Forelimb muscle (tissue), 1 donor: ENCODE data around the gene PIEZO2. TPM values are rescaled to one million over a fixed set of nuclear protein-coding genes. Genes with fewer than 3 reads are reported as not detected.
"Not testable (repeated sequence)": the region's sequence is repeated elsewhere in the genome, so short reads cannot be mapped to it uniquely, and the experiment has no call there.

Experiments used
- DNase-seq: peaks from one replicate; pipeline ENCODE4 v3.0.0-alpha.2; 2013; ENCODE audit warnings: low read depth
- polyA plus RNA-seq: library from polyadenylated mRNA; unstranded; fragments of 120-200 nt; gene quantifications from one replicate; pipeline ENCODE4 v1.2.1, GENCODE V29; 2013; ENCODE audit not compliant: insufficient read length

Gene PIEZO2
- polyA plus RNA-seq, 1 donor: 31.0 TPM

DNA sequence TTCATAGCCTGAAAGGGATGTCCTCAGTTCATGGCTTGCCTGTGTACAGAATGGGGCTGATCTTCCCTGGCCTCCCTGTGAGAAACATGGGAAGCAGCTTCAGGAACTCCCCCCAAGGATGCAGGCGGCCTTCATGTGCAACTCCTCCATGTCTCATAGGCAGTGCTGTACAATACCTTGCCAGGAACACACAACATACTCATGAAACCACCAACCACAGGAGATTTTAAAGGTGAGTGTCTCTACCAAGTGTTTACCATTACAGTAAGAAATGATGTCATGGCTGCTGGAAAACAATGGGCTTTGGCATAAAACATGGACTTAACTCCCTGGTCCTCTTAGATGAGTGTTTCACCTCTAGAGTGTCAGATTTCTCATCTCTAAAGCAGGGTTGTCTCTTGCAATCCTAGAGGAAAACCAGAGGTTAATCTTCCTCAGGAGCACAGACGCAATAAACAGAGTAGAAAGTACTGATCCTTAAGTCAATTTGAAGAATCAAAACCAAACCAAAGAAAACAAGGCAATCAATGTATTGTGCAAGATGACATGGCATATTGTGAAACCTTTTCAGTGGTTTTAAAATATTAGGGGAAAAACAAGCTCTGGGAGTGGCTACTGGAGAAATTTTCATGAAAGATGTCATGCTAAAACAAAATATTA, 528.6 kb downstream of the PIEZO2 start:
- DNase-seq: not testable (repeated sequence)
